Gastroesophageal sphincter (tissue), 4 donors: ENCODE measurements around the gene IKBKE. TPM values are rescaled to one million over a fixed set of nuclear protein-coding genes. Genes with fewer than 3 reads are reported as not detected.

Experiments
- ATAC-seq: fragments of 150-250 bp; one replicate; pipeline ENCODE4 v1.9.1; 2016; ENCODE audit warnings: mild to moderate bottlenecking, moderate library complexity
- H3K27ac ChIP-seq, 4 donors: fragments of 200-600 bp; sonication (generic) in 3 of 4; 1 replicate in 3 of 4; 2 replicates in 1 of 4; pipeline ENCODE4 v1.5.1; 2016 to 2019
- H3K27me3 ChIP-seq: fragments of 200-600 bp; sonication (generic); one replicate; pipeline ENCODE4 v1.5.1; 2019
- H3K36me3 ChIP-seq, 2 donors: fragments of 200-600 bp; sonication (generic); one replicate each; pipeline ENCODE4 v1.5.1; 2019; ENCODE audit warnings: control low read depth in 1 of 2
- H3K4me1 ChIP-seq, 3 donors: fragments of 200-600 bp; sonication (generic); 1 replicate in 2 of 3; 2 replicates in 1 of 3; pipeline ENCODE4 v1.5.1; 2016 to 2019; ENCODE audit warnings: control low read depth in 2 of 3
- H3K4me3 ChIP-seq, 2 donors: fragments of 200-600 bp; sonication (generic); one replicate each; pipeline ENCODE4 v1.5.1; 2019; ENCODE audit warnings: mild to moderate bottlenecking in 1 of 2, moderate library complexity in 1 of 2
- H3K9me3 ChIP-seq, 3 donors: fragments of 200-600 bp; sonication (generic); one replicate each; pipeline ENCODE4 v1.5.1; 2017 to 2019; ENCODE audit warnings: control low read depth in 2 of 3
- EP300 ChIP-seq: sonication (generic); formaldehyde crosslinking; IDR thresholded peaks from one replicate; pipeline ENCODE4 v1.6.1; 2017; ENCODE audit warnings: antibody characterized with exemption, mild to moderate bottlenecking
- POLR2A ChIP-seq, 2 donors: fragments of 450-650 bp; IDR thresholded peaks; one replicate each; pipeline ENCODE4 v1.6.1; 2017; ENCODE audit warnings: antibody characterized with exemption in 2 of 2, mild to moderate bottlenecking in 2 of 2, moderate library complexity in 1 of 2
- POLR2AphosphoS5 ChIP-seq: sonication (generic); formaldehyde crosslinking; IDR thresholded peaks from one replicate; pipeline ENCODE4 v1.6.1; 2017; ENCODE audit warnings: antibody characterized with exemption
- WGBS, 2 donors: methylation state at CpG; one replicate each; pipeline ENCODE4 v1.1.5; 2018; ENCODE audit warnings: low coverage in 1 of 2; 5-methylcytosine and 5-hydroxymethylcytosine counted together
- total RNA-seq, 4 donors: library from RNA; depleted of rRNA; stranded (reverse); fragments of >200 nt; gene quantifications; one replicate each; pipeline ENCODE4 v1.1.0, GENCODE V29; 2016
- TF ChIP-seq, protein P1 (sequence below), 4 experiments: fragments of 200-600 bp in 2 of 4; fragments of 450-650 bp in 2 of 4; sonication (generic) in 1 of 4; IDR thresholded peaks; one replicate each; pipeline ENCODE4 v1.5.1; 2017 to 2019; ENCODE audit warnings: antibody characterized with exemption in 4 of 4, mild to moderate bottlenecking in 2 of 4, moderate library complexity in 2 of 4

Gene IKBKE
- 1 to 10 TPM; 2.2 to 3.9 (median 2.7) TPM for total RNA-seq

DNA sequence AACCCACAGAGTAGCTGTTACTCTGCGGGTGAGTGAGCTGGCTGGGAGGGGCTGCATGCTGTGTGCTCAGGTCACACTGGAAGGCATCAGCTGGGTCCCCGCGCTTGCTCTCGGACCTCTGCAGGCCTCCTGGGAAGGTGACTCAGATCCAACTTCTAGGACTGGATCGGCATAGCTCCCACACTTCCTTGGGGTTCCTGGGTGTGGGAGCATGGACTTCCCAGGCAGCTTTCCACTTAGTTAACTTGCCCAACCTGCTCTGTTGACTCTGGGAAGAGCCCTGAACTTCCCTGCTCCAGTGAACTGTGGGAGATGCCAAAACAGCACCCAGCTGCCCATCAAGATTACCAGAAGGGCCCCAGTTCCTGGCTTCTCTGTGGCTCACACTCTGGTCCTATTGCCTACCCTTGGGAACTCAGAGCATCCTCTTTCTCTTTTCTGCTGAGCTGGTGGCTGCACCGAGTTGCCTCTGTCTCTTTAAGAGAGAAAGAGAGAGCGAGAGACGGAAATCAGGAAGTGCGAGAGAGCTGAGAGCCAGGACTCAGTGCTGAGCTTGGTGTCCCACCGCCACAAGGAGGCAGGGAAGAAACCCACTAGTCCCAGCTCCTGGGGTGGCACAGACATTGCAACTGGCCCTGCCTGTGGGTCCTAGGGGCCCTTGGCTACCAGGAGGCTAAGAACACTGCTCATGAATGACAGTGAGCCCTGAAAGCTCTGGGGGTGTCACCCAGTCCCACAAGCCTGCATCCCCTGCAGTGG lies at the start of gene IKBKE:
Gene IKBKE, plus strand, starts transcription at position 544 of the 759 bp plus-strand sequence. CDS start 2,752 bp downstream, outside the sequence.
- WGBS, 2 donors, result 13% methylated on average over 6 of the region's 10 CpGs; no CpG with 5 or more reads in 1 of the 2 donors
- TF ChIP-seq EP300 (no peak), POLR2A (IDR thresholded peaks at IDR 0.05) (no peak)
- TF ChIP-seq, protein P1, sequence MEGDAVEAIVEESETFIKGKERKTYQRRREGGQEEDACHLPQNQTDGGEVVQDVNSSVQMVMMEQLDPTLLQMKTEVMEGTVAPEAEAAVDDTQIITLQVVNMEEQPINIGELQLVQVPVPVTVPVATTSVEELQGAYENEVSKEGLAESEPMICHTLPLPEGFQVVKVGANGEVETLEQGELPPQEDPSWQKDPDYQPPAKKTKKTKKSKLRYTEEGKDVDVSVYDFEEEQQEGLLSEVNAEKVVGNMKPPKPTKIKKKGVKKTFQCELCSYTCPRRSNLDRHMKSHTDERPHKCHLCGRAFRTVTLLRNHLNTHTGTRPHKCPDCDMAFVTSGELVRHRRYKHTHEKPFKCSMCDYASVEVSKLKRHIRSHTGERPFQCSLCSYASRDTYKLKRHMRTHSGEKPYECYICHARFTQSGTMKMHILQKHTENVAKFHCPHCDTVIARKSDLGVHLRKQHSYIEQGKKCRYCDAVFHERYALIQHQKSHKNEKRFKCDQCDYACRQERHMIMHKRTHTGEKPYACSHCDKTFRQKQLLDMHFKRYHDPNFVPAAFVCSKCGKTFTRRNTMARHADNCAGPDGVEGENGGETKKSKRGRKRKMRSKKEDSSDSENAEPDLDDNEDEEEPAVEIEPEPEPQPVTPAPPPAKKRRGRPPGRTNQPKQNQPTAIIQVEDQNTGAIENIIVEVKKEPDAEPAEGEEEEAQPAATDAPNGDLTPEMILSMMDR (IDR thresholded peaks at IDR 0.05), result peak in 3 of 4 experiments; percentile 18 to 43 (median 36)
- ATAC-seq, result peak; percentile 69
- peaks cover 23% of the 10 kb centered on the region for H3K27me3 ChIP-seq
- no peaks in the 10 kb centered on the region for H3K9me3 ChIP-seq
- H3K27ac ChIP-seq, result peak within 1 kb of the TSS in 3 of 4 donors; percentile 18 to 62 (median 37)
- H3K4me1 ChIP-seq, result peaks cover 0 to 38% (median 9%) of the 10 kb centered on the region in 3 donors
- H3K36me3 ChIP-seq, result peaks cover 0 to 11% of the 10 kb centered on the region in 2 donors
- H3K4me3 ChIP-seq, result peak within 1 kb of the TSS; percentile 62 to 63

DNA sequence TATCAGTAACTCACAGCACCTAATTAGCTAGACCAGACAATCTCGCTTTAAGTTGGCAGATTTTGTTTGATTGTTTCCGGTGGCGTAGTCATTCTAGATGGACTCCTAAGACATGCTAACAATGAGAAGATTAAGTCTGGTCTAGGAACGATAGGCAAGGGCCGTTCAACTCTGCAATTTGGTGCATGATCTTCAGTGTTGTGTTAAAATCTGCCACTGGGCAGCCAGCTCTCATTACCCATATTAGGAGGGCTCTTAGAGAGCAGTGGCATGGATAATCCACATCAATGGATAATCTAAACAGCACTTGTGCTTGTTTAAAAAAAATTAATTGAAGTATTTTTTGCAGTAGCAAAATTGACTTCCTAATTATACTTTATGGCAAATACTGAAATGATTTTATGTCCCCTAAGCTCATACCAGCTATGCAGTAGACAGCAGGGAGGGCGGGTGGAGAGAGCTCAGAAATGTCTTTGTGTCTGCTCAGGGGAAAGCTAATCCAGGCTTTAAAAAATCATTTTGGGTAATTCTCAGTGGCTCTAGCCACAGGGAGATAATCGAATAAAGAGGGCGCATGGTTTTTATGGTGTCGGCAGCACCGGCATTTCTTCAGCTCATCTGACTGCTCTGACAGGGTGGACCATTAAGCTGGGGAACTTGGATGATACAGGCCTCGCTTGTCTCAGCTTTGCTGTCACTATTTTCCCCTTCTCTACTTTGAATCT lies 48.5 kb upstream of the IKBKE start:
- no peaks in the 10 kb centered on the region for H3K9me3 ChIP-seq
- no peaks in the 10 kb centered on the region for H3K27me3 ChIP-seq
- H3K4me3 ChIP-seq, result no peak overlapping the region
- TF ChIP-seq, protein P1 (IDR thresholded peaks at IDR 0.05), result peak in 1 of 4 experiments; percentile 6
- no peak for TF ChIP-seq EP300
- no peak overlapping the region for H3K27ac ChIP-seq
- H3K4me1 ChIP-seq, result peaks cover 0 to 3% (median 0%) of the 10 kb centered on the region in 3 donors
- 82 to 92% methylated on average over 8 to 11 of the region's 11 CpGs for WGBS, 2 donors
- H3K36me3 ChIP-seq, result peaks cover 0 to 71% of the 10 kb centered on the region in 2 donors
- ATAC-seq, result no peak

DNA sequence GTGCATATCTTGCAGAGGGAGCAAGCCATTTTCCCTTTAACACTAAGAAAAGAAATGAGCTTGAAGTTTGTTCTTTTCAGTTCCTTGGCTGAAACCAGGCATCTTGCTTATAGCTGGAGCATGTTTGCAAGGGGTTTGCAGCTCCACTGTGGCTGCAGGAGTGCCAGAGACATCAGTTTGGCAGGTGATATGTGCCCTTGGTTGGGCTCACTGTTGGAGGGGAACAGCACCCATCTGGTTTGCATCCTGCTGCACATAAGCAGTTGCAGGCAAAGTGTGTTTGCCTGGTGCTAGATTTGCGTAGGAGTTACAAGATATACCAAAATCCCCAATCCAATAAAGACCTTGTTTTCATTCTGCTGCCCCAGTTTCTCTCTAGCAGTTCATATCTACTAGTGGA lies 47.8 kb upstream of the IKBKE start:
- Histone ChIP-seq H3K9me3 (no peaks in the 10 kb centered on the region), H3K27ac (no peak overlapping the region), H3K27me3 (no peaks in the 10 kb centered on the region), H3K4me1 (no peaks in the 10 kb centered on the region), H3K36me3 (peaks cover 0 to 77% of the 10 kb centered on the region in 2 donors), H3K4me3 (no peak overlapping the region)
- TF ChIP-seq, protein P1 (IDR thresholded peaks at IDR 0.05), result no peak
- TF ChIP-seq EP300, result no peak
- TF ChIP-seq POLR2AphosphoS5, result no peak
- no peak for TF ChIP-seq POLR2A (IDR thresholded peaks at IDR 0.05)
- no peak for ATAC-seq
- 89% methylated on average over 1 of the region's 1 CpG; no CpG with 5 or more reads in 1 of the 2 donors for WGBS, 2 donors

DNA sequence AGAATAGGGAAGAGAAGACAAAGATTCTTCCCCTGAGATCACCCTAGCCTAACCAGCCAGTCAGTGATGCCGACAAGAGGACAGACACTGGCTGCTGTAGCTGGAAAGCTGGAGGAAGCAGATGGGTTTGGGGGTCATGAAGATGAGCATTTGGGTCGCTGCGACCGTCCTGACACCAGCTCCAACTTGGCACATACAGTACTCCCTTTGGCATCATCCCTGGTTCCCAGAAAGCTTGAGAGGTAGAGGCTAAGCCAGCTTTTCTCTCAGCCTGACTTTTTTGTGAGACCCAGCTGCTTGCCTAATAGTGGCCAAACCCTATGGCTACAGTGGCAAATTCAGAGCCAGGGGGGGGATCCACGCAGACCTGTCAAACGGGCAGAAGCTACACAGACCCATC lies 43.0 kb upstream of the IKBKE start:
- H3K27ac ChIP-seq, result no peak overlapping the region
- H3K4me1 ChIP-seq, result peaks cover 0 to 18% (median 0%) of the 10 kb centered on the region in 3 donors
- WGBS, 2 donors, result 90% methylated on average over 4 of the region's 6 CpGs; no CpG with 5 or more reads in 1 of the 2 donors
- no peak for ATAC-seq
- H3K4me3 ChIP-seq, result no peak overlapping the region
- TF ChIP-seq POLR2AphosphoS5, result no peak
- TF ChIP-seq, protein P1 (IDR thresholded peaks at IDR 0.05), result no peak
- H3K9me3 ChIP-seq, result no peaks in the 10 kb centered on the region
- no peaks in the 10 kb centered on the region for H3K27me3 ChIP-seq
- H3K36me3 ChIP-seq, result peaks cover 0 to 90% of the 10 kb centered on the region in 2 donors
